K562 (cell line): Measurements from ENCODE around the gene C10orf143. TPM values are rescaled to one million over a fixed set of nuclear protein-coding genes. Genes with fewer than 3 reads are reported as not detected.

ENCODE experiments used
- ATAC-seq: fragments of 200-7000 bp; cut with Tn5 transposase; 3 replicates; pipeline ENCODE4 v1.9.1; 2020; ENCODE audit warnings: moderate library complexity
- BruUV-seq: library from RNA; stranded (reverse); fragments of 400-500 nt; replicated peaks from 2 replicates; lab custom pipeline; 2021; lab: Mats Ljungman, UMichigan
- CTCF ChIA-PET: fragments of 300-600 bp; formaldehyde crosslinking; extraction: SDS; loops from one replicate; lab custom pipeline; 2021; ENCODE audit warnings: low intra/inter-chr PET ratio; lab: Yijun Ruan, JAX
- POLR2A ChIA-PET: fragments of 300-600, 350-650 bp; sonication (Branson Sonifier 250); formaldehyde crosslinking; extraction: SDS; loops from one replicate; lab custom pipeline; 2021; ENCODE audit warnings: antibody characterized with exemption, inconsistent platforms; lab: Yijun Ruan, JAX
- DNase-seq, 4 experiments: peaks; one replicate each; pipeline versions ENCODE4 v3.0.0 to v3.0.0-alpha.2; 2011 to 2018; ENCODE audit warnings: low spot score in 3 of 4, mixed read lengths in 3 of 4; ENCODE audit errors: extremely low read depth in 1 of 4
- FAIRE-seq: peaks from 2 replicates; lab custom pipeline; 2011; peaks lifted over from hg19 to GRCh38; lab: Jason Lieb, UNC
- H2AFZ ChIP-seq: 2 replicates; pipeline ENCODE4 v1.6.0; 2011; ENCODE audit warnings: low read depth, low read length, control low read depth, inconsistent platforms
- H3K27ac ChIP-seq: fragments of 200-600 bp; 3 replicates; pipeline ENCODE4 v1.8.0; 2011; ENCODE audit warnings: low read depth, mild to moderate bottlenecking, control low read depth, inconsistent platforms, low read length, moderate library complexity, mixed read lengths; ENCODE audit errors: extremely low read depth
- H3K27me3 ChIP-seq, 2 experiments: fragments of 300-600 bp in 1 of 2; 2 replicates in 1 of 2; 3 replicates in 1 of 2; pipeline versions ENCODE4 v1.6.0 to v1.8.0; 2011; ENCODE audit warnings: inconsistent platforms in 2 of 2, low read length in 2 of 2, mild to moderate bottlenecking in 1 of 2, mixed read lengths in 1 of 2, moderate library complexity in 1 of 2; ENCODE audit not compliant: control insufficient read depth in 2 of 2, insufficient read depth in 2 of 2
- H3K36me3 ChIP-seq: fragments of 300-600 bp; 3 replicates; pipeline ENCODE4 v1.8.0; 2011; ENCODE audit warnings: mild to moderate bottlenecking, low read length, inconsistent platforms; ENCODE audit not compliant: control insufficient read depth, insufficient read depth
- H3K4me1 ChIP-seq, 2 experiments: fragments of 200-600 bp in 1 of 2; replicated peaks in 1 of 2; 2 replicates in 1 of 2; 3 replicates in 1 of 2; pipeline versions ENCODE4 v1.5.1 to v1.8.0; 2011; ENCODE audit warnings: inconsistent platforms in 2 of 2, low read length in 2 of 2, mild to moderate bottlenecking in 1 of 2, mixed read lengths in 1 of 2, moderate library complexity in 1 of 2; ENCODE audit not compliant: control insufficient read depth in 2 of 2, insufficient read depth in 2 of 2
- H3K4me2 ChIP-seq: 2 replicates; pipeline ENCODE4 v1.6.1; 2011; ENCODE audit warnings: low read length, control low read depth, inconsistent platforms, mixed read lengths; ENCODE audit not compliant: insufficient read depth
- H3K4me3 ChIP-seq: fragments of 200-600 bp; sonication (generic), shearing (Covaris generic); 2 replicates; pipeline ENCODE4 v1.5.1; 2016; ENCODE audit warnings: control low read depth, inconsistent platforms
- H3K79me2 ChIP-seq: fragments of 200-600 bp; 3 replicates; pipeline ENCODE4 v1.8.0; 2011; ENCODE audit warnings: low read length, inconsistent platforms; ENCODE audit not compliant: control insufficient read depth, insufficient read depth
- H3K9ac ChIP-seq, 2 experiments: 2 replicates each; pipeline versions ENCODE4 v1.6.0 to v1.6.1; 2011; ENCODE audit warnings: low read depth in 2 of 2, low read length in 2 of 2, control low read depth in 1 of 2, inconsistent platforms in 1 of 2, mild to moderate bottlenecking in 1 of 2, mixed read lengths in 1 of 2; ENCODE audit not compliant: insufficient read depth in 1 of 2
- H3K9me1 ChIP-seq: one replicate; pipeline ENCODE4 v1.6.0; 2011; ENCODE audit warnings: inconsistent platforms, mild to moderate bottlenecking, low read length, moderate library complexity; ENCODE audit not compliant: control insufficient read depth, insufficient read depth
- H3K9me3 ChIP-seq: replicated peaks from 2 replicates; pipeline ENCODE4 v1.5.1; 2011; ENCODE audit warnings: low read depth, low read length, inconsistent platforms; ENCODE audit not compliant: control insufficient read depth, insufficient read depth
- H4K20me1 ChIP-seq: replicated peaks from 2 replicates; pipeline ENCODE4 v1.6.1; 2011; ENCODE audit warnings: low read length, inconsistent platforms, mixed read lengths; ENCODE audit not compliant: control insufficient read depth, insufficient read depth
- BCLAF1 ChIP-seq, 2 experiments: fragments of 450-650 bp in 1 of 2; IDR thresholded peaks; 2 replicates each; pipeline ENCODE4 v1.6.1; 2011 to 2017; ENCODE audit warnings: low read depth in 2 of 2, antibody characterized with exemption in 1 of 2, borderline replicate concordance in 1 of 2, low read length in 1 of 2, mild to moderate bottlenecking in 1 of 2, mixed read lengths in 1 of 2; ENCODE audit not compliant: control insufficient read depth in 1 of 2
- RCOR1 ChIP-seq, 2 experiments: IDR thresholded peaks; 2 replicates each; pipeline ENCODE4 v1.6.1; 2012; ENCODE audit warnings: low read depth in 2 of 2, low read length in 2 of 2, borderline replicate concordance in 1 of 2, improper control_type of control experiment in 1 of 2
- ZNF3 ChIP-seq: fragments of 250-450 bp; sonication (Bioruptor Pico); IDR thresholded peaks from 2 replicates; pipeline ENCODE4 v1.5.0; 2021; ENCODE audit warnings: mild to moderate bottlenecking, moderate library complexity
- WGBS: fragments of 100-300 bp; shearing (Covaris generic); methylation state at CpG from one replicate; pipeline ENCODE4 v1.1.6; 2016; ENCODE audit warnings: low coverage, mixed read lengths; ENCODE audit not compliant: insufficient coverage; ENCODE audit errors: missing lambda C conversion rate; 5-methylcytosine and 5-hydroxymethylcytosine counted together
- in situ Hi-C: fragments of 300-500 bp; cut with MboI; formaldehyde crosslinking; loops from 4 replicates; pipeline ENCODE4 v1.15.0; 2018; ENCODE audit warnings: inconsistent platforms, mixed read lengths
- intact Hi-C: fragments of 100-400 bp; cut with micrococcal nuclease; formaldehyde crosslinking; loops from 2 replicates; pipeline ENCODE4 v1.14.2; 2022
- polyA plus RNA-seq, 8 experiments: library from polyadenylated mRNA; depleted of rRNA in 4 of 8; stranded (reverse) in 5 of 8; unstranded in 3 of 8; fragments of >200 nt; fragmentation: Nextera tagmentation in 2 of 8; fragmentation: Illumina TruSeq in 1 of 8; extraction: Ambion mirVana in 2 of 8; extraction: Trizol in 1 of 8; gene quantifications; 2 replicates each; pipeline versions ENCODE4 v1.2.1 to v1.2.3, GENCODE V29; 2011 to 2014; ENCODE audit warnings: inconsistent platforms in 1 of 8, missing spikeins in 1 of 8
- total RNA-seq, 7 experiments: library from RNA; depleted of rRNA in 6 of 7; stranded (reverse); fragments of >200 nt in 6 of 7; fragmentation: Illumina TruSeq in 2 of 7; extraction: Trizol in 2 of 7; gene quantifications; 2 replicates each; pipeline versions ENCODE4 v1.2.1 to v1.2.3, GENCODE V29; 2011 to 2021; ENCODE audit warnings: low replicate concordance in 1 of 7

The C10orf143 gene
- total and polyA plus RNA-seq, 9 of the 15 experiments (the other 6 are each of a cell fraction or from before 2014, with no cell fraction given), result 0.07 to 0.42 (median 0.25) TPM; not detected in 2

- FAIRE-seq (no peak), DNase-seq (no peak), ATAC-seq (no peak)
- Histone ChIP-seq H2AFZ (no peak overlapping the region), H3K79me2 (no peaks in the 10 kb centered on the region), H3K4me2 (no peak overlapping the region), H3K27me3 (peaks cover 6 to 37% of the 10 kb centered on the region in 2 experiments), H3K27ac (no peak overlapping the region), H3K4me1 (no peaks in the 10 kb centered on the region), H4K20me1 (no peaks in the 10 kb centered on the region), H3K9ac (no peak overlapping the region), H3K36me3 (no peaks in the 10 kb centered on the region), H3K4me3 (no peak overlapping the region), H3K9me1 (no peaks in the 10 kb centered on the region), H3K9me3 (no peaks in the 10 kb centered on the region)
- TF ChIP-seq ZNF3 (CRISPR knock-in tag) (no peak), BCLAF1 (IDR thresholded peaks at IDR 0.05; ENCODE audit: borderline replicate concordance in 1 of 2, control insufficient read depth in 1 of 2, low read depth in 2 of 2, low read length in 1 of 2) (no peak), RCOR1 (IDR thresholded peaks at IDR 0.05; ENCODE audit: borderline replicate concordance in 1 of 2, low read depth in 2 of 2, low read length in 2 of 2) (no peak)
- intact Hi-C loops, result no loop called here
- in situ Hi-C loops, result no loop called here
- ChIA-PET CTCF (no interaction called here), POLR2A (no interaction called here)
- WGBS, result 0% methylated on average over 3 of the region's 3 CpGs
- BruUV-seq, result no TSS peak
These were observed 56.6 kb downstream of the C10orf143 start for GRCh38 chr10:130054021-130054420.
